ENCODE data around the gene TMEM132C.

TMEM132C gene

GRCh38 chr12:128288896-128289295 is 21.9 kb downstream of the TMEM132C start:
- DNase-seq (ENCODE audit: low spot score), result no peak

DNA sequence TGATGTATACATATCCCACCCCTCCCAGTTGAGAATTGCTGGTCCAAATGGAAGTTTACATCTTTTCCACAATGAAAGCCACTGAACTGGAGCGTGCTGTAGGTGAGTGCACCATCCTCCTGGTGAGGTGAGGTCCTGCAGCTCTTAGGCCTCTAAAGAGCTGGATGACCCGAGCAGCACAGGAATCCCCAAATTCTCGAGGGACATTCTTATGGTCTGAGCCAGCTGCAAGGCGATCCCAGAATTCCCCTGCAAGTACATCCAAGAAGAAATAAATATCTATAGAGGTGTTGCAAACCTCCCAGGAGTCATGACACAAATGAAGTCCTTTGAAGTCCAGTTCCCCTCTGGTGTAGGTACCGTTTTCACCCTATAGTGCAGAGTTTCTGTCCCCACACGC is 24.0 kb downstream of the TMEM132C start:
- DNase-seq (ENCODE audit: low spot score), result no peak

DNA sequence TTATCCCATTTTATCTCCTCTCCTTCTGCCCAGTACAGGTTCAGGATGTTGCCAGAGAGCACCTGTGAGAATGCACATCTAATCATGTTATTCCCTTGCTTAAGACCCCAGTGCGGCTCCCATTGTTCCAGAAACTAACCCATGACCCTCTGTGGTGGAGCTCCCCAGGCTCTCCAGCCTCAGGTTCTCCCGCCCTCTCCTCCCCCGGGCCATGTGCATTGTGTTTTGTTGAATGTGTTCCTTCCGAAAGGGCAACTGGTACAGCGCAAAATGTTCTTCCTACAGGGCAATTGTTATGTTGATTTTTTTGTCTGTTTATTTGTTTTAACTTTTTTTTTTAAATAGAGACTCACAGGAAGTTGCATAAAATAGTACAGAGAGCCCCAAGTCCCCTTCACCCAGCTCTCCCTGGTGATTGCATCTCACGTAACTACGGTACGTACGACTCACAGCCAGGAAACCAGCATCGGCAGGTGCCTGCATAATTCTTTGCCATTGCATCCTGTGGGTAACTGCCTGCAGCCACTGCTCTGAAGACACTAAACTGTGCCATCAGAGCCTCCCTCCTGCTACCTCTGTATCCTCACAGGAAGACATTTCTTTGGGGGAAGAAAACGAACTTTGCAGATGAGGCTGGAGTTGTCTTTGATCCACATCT is 31.2 kb downstream of the TMEM132C start:
- DNase-seq (ENCODE audit: low spot score), result no peak

DNA sequence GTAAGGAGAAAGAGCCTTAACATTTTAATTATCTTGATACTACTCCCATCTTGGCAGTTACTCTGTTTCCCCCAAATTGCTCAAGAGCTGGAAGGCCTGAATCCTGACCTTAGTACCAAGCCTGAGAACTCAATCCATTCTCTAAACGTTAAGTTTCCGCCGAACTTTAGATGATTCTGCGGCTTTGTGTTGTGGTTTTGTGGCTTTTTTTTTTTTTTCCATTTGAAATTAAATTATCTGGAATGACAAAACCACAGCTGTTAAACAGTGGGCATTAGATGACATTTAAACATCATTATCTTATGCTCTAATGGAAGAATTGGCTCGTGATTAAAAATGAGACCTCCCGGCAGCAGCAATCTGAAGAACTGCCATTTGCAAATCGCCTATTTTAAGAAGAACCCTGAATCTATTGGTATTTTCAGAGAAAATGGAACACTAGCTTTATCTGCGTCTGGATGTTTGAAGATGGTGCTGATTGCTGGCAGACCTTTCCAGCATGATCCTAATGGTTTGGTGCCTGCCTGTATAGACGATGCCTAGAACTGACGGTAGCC is 38.4 kb downstream of the TMEM132C start:
- DNase-seq (ENCODE audit: low spot score), result no peak

- DNase-seq (ENCODE audit: low spot score), result no peak
Measured at GRCh38 chr12:128307791-128308190, 40.8 kb downstream of the TMEM132C start.

GRCh38 chr12:128312661-128313060 is 45.7 kb downstream of the TMEM132C start:
- DNase-seq (ENCODE audit: low spot score), result no peak

DNA sequence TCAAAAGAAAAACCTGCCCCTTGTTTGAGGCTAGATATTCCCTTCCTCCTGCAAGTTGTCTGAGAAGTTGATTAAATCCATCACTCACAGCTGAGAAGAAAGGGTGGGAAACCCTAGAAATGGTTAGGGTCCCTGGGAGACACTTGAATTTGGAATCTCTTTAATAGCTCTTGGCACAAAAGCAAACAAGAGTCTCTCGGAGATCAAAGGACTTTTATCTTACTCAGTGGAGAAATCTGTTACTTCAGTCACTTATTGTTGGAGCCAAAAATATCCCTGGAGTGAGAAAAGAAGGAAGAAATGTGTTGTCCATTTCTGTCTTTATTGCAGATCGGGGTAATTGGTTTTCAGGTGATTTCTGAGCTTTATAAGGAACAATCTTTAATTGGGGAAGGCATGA is 47.0 kb downstream of the TMEM132C start:
- no peak for DNase-seq (ENCODE audit: low spot score)

- DNase-seq (ENCODE audit: low spot score), result no peak
Measured at GRCh38 chr12:128314611-128315010, 47.6 kb downstream of the TMEM132C start.

GRCh38 chr12:128316078-128316477 is 49.1 kb downstream of the TMEM132C start:
- no peak for DNase-seq (ENCODE audit: low spot score)

GRCh38 chr12:128316973-128317526 is 50.1 kb downstream of the TMEM132C start:
- no peak for DNase-seq (ENCODE audit: low spot score)

GRCh38 chr12:128318341-128318740 is 51.4 kb downstream of the TMEM132C start:
- no peak for DNase-seq (ENCODE audit: low spot score)

- no peak for DNase-seq (ENCODE audit: low spot score)
Measured at GRCh38 chr12:128318946-128319345, 52.0 kb downstream of the TMEM132C start.

- DNase-seq (ENCODE audit: low spot score), result no peak
Measured at GRCh38 chr12:128322341-128322740, 55.4 kb downstream of the TMEM132C start.

DNA sequence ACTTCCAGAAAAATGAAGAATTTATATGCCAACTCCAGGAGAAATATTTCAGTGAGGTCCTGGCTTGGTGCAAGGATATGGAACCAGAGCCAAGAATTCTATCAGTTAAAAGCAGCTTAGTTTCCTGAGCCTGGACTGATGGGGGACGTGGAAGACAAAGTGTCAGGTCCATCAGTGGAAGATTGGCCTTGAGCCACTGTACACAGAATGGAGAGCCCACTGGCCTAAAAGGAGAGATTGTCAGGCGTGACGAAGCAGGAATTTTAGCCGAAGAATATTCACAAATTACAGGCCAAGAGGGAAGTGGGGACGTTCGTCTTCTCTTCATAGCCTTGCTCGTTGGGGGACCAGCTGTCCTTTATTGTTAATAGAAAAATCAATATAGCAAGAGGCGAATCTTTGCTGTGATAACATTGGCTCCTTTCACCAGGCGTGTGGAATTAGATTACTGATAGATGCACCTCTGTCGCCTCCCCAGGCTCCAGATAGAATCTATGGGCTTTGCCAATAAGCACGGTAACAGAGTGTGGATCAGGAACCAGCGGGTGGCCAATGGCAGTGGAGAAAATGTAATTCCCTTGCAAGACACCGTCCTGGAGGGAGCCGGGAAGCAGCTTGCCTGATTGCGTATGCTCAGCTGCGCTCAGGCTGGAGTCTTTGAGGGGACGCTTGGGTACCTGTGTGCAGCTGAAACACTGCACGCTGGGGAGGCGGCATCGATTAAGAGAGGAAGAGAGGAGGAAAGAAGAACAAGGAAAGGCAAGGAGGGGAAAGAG is 56.4 kb downstream of the TMEM132C start:
- no peak for DNase-seq (ENCODE audit: low spot score)

DNA sequence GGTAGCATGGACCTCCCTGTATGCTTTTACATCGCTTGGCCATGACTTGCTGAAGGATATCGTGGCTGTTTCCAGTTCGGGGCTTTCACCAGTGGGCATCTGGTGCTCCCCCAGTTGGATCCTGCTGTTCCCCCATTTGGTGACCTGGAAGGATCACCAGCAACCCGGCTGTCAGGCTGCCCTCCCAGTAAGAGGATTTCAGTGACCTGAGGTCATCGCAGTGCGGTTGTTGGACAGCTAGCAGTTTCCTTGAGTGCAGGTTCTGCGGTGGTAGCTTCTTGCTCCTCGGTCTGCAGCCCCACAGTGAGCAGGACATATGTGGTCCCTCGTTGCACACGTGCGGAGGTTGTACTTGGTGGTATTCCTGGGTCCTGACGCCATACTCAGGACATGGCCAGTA is 58.7 kb downstream of the TMEM132C start:
- no peak for DNase-seq (ENCODE audit: low spot score)

DNA sequence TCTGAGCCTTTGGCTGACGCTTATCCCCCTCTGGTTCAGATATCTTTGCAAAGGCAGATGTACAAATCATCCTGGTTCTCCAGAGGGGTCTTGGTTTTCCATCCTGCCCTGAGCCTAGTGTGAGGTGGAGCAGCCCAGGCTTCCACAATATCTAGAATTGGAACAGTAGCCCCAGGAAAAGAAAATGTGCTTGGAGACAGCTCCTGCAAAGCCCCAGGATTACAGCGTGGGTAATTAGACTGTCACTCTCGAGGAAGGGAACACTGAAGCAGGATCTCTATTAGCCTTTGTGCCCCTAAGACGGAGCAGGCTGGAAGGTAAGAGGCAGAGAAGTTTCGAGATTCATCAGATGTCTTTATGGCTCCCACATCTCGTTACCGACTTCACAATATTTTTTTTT is 59.4 kb downstream of the TMEM132C start:
- DNase-seq (ENCODE audit: low spot score), result no peak

- DNase-seq (ENCODE audit: low spot score), result no peak
Measured at GRCh38 chr12:128328961-128329360, 62.0 kb downstream of the TMEM132C start.

DNA sequence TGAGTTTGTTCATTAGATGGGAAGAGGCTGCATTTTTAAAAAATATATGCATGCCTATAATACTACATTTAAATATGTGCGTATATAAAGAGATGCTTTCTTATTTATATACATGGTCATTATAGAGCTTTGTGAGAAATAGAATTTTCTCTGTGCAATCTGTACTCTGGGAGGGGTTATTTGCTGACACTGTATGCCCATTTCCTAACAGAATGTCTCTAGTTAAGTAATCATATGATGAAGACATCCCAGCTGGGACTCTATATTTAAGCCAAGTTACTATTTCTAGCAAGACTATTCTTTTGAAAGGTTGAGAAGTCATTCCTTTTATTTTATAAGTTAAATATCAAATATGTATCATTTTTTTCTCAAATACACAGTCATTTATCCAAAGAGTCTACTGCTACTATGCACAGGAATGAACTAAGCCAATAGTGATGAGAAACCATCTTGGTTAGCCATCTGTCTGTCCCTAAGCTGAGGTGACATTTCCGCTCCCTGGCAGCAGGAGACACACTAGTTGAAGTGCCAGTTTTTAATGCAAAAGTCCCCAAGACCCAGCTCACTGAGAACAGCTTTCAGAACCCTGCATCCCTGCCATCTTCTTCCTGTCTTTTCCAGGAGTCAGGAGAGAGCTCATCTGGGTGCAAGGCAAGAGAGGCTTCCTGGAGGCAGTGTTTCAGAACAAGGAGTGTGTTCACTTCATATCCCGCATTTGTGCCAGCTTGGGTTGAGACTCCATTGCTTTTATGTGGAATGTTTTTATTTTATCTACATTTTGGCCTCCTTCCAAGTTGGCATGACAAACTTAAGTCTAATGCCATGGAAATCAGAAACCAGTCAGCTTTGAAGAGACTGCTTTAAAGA is 69.5 kb downstream of the TMEM132C start:
- DNase-seq (ENCODE audit: low spot score), result no peak

GRCh38 chr12:128337071-128337345 is 70.0 kb downstream of the TMEM132C start:
- no peak for DNase-seq (ENCODE audit: low spot score)

- no peak for DNase-seq (ENCODE audit: low spot score)
Measured at GRCh38 chr12:128337431-128338170, 70.6 kb downstream of the TMEM132C start.

DNA sequence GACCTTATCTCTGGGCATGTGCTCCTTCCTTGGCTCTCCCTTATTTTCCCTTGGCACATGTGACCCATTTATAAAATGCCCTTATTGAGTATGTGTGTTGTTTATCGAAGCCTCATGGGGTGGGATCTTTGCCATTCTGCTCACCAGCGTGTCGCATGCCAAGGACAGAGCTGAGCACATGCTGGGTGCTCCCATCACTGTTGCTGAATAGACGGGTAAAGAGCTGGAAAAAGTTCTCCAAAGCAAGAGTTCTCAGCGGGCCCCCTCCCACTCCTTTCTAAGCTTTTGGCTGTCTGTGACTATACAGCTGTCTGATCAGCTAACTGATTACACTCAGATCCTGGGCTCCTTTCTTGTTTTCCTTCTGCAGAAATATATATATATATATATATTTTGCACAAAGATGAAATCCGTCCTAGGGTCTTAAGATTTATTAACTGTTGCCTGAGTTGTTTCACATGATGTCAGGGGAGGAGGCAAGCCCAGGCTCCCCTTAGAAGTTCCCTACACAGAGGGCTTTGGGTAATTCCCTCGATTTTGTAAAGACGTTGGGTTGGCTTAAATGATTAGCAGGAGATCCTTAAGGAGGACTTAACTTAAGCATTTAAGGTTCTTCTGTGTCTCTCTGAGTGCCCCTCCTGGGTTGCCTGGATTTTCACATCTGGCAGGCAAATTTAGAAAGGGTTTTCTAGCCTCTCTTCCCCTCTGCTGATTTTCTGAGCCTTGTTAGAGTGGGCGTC is 71.6 kb downstream of the TMEM132C start:
- no peak for DNase-seq (ENCODE audit: low spot score)

All from hepatic stellate cell (primary cell).